Spleen (tissue), 11 donors: ENCODE data around the gene FAM136A. TPM values are rescaled to one million over a fixed set of nuclear protein-coding genes. Genes with fewer than 3 reads are reported as not detected.
A peak's percentile ranks its signal among the peaks of the same experiment; 100 is the strongest.

Experiments used
- DNase-seq: peaks from one replicate; pipeline ENCODE4 v3.0.0-alpha.2; 2020
- H3K27ac ChIP-seq, 8 donors: fragments of 200-600 bp; sonication (generic) in 7 of 8; 1 replicate in 4 of 8; 2 replicates in 4 of 8; pipeline versions ENCODE4 v1.5.0 to v1.8.0; 2016 to 2021; ENCODE audit warnings: inconsistent platforms in 4 of 8, mild to moderate bottlenecking in 4 of 8, moderate library complexity in 1 of 8
- H3K27me3 ChIP-seq, 7 donors: fragments of 200-600 bp; sonication (generic) in 6 of 7; replicated peaks in 1 of 7; 1 replicate in 4 of 7; 2 replicates in 3 of 7; pipeline versions ENCODE4 v1.5.0 to v1.8.0; 2016 to 2021; ENCODE audit warnings: inconsistent platforms in 3 of 7, mild to moderate bottlenecking in 1 of 7
- H3K36me3 ChIP-seq, 6 donors: fragments of 200-600 bp; sonication (generic) in 5 of 6; 1 replicate in 4 of 6; 2 replicates in 2 of 6; pipeline versions ENCODE4 v1.5.0 to v1.8.0; 2016 to 2021; ENCODE audit warnings: inconsistent platforms in 2 of 6
- H3K4me1 ChIP-seq, 6 donors: fragments of 200-600 bp; sonication (generic) in 5 of 6; 1 replicate in 3 of 6; 2 replicates in 3 of 6; pipeline versions ENCODE4 v1.5.0 to v1.8.0; 2016 to 2021; ENCODE audit warnings: inconsistent platforms in 3 of 6
- H3K4me3 ChIP-seq, 8 donors: fragments of 200-600 bp; sonication (generic) in 7 of 8; 1 replicate in 4 of 8; 2 replicates in 4 of 8; pipeline versions ENCODE4 v1.5.0 to v1.8.0; 2016 to 2021; ENCODE audit warnings: inconsistent platforms in 4 of 8, mild to moderate bottlenecking in 4 of 8, moderate library complexity in 2 of 8
- H3K9me3 ChIP-seq, 8 donors: fragments of 200-600 bp; sonication (generic) in 7 of 8; 1 replicate in 4 of 8; 2 replicates in 4 of 8; pipeline versions ENCODE4 v1.5.0 to v1.8.0; 2016 to 2021; ENCODE audit warnings: inconsistent platforms in 4 of 8
- POLR2A ChIP-seq, 3 donors: fragments of 450-650 bp; IDR thresholded peaks; one replicate each; pipeline ENCODE4 v1.5.1; 2017; ENCODE audit warnings: antibody characterized with exemption in 3 of 3, mild to moderate bottlenecking in 1 of 3
- POLR2AphosphoS5 ChIP-seq, 3 donors: sonication (generic); formaldehyde crosslinking; IDR thresholded peaks; one replicate each; pipeline ENCODE4 v1.5.1; 2017; ENCODE audit warnings: antibody characterized with exemption in 3 of 3
- WGBS, 5 donors: extraction: QIAGEN DNeasy Blood & Tissue Kit in 3 of 5; methylation state at CpG; one replicate each; pipeline versions ENCODE4 v1.1.5 to v1.1.7; 2013 to 2018; 5-methylcytosine and 5-hydroxymethylcytosine counted together
- intact Hi-C: fragments of 100-400 bp; cut with DNase I; formaldehyde crosslinking; loops from one replicate; pipeline ENCODE4 v1.15.0; 2023; ENCODE audit warnings: low total_unique reads
- polyA plus RNA-seq, 3 donors: library from polyadenylated mRNA; stranded (reverse); fragments of 200-250 nt; gene quantifications; one replicate each; pipeline ENCODE4 v1.2.1, GENCODE V29; 2013
- total RNA-seq, 7 donors: library from RNA; depleted of rRNA in 3 of 7; stranded (reverse); fragments of >200 nt in 3 of 7; fragmentation: NEBNext Ultra II Directional in 4 of 7; extraction: Animal tissue kit (Norgen Biotek cat#: 25700) in 4 of 7; gene quantifications; one replicate each; pipeline versions ENCODE4 v1.1.0 to v1.2.1, GENCODE V29; 2016 to 2021
- TF ChIP-seq, protein P1 (sequence below), 11 experiments: fragments of 200-600 bp in 7 of 11; fragments of 450-650 bp in 4 of 11; sonication (generic) in 4 of 11; IDR thresholded peaks in 8 of 11; conservative IDR thresholded peaks in 3 of 11; 1 replicate in 7 of 11; 2 replicates in 4 of 11; pipeline versions ENCODE4 v1.4.0 to v1.8.0; 2016 to 2021; ENCODE audit warnings: antibody characterized with exemption in 11 of 11, inconsistent platforms in 4 of 11, mild to moderate bottlenecking in 1 of 11
- donor health status: healthy with polysubstance abuse.
- donor health status: DM: no; HTN: no; CAD: no; lungs with moderate emphysema.
- donor health status: DM: no; HTN: no; CAD: no.
- donor health status: Bipolar disorder and iron deficiency.
- donor health status: healthy.
- donor health status: DM: no; HTN: no; CAD: no.
- donor health status: DM: yes; HTN: yes; CAD: no.

Gene FAM136A
- total and polyA plus RNA-seq, 10 donors: 21.0 to 39.4 (median 27.4) TPM

DNA sequence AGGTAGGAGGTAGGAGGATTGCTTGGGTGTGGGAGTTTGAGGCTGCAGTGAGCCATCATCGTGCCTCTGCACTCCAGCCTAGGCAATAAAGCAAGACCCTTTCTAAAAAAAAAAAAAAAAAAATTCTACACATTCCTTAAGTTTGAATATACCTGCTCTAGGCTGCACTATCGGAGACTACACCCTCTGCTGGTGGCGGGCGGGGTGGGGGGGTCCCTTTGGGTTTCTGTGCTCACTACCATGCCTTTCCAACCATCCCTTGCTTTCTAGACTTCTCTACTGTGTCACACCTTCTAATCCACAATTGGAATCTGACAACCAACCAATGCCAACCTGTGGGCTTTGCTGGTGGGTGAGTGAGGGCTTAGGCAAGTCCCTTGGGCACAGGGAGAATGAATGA lies 34.7 kb upstream of the FAM136A start:
- Histone ChIP-seq H3K36me3 (no peaks in the 10 kb centered on the region), H3K9me3 (no peaks in the 10 kb centered on the region), H3K4me3 (no peak overlapping the region), H3K27ac (no peak overlapping the region), H3K4me1 (peaks cover 0 to 4% (median 0%) of the 10 kb centered on the region in 6 donors), H3K27me3 (peaks cover 0 to 23% (median 2%) of the 10 kb centered on the region in 7 donors)
- intact Hi-C loops: no loop called here
- no peak for TF ChIP-seq POLR2AphosphoS5 (IDR thresholded peaks at IDR 0.05)
- no peak for TF ChIP-seq POLR2A (IDR thresholded peaks at IDR 0.05)
- TF ChIP-seq, protein P1, sequence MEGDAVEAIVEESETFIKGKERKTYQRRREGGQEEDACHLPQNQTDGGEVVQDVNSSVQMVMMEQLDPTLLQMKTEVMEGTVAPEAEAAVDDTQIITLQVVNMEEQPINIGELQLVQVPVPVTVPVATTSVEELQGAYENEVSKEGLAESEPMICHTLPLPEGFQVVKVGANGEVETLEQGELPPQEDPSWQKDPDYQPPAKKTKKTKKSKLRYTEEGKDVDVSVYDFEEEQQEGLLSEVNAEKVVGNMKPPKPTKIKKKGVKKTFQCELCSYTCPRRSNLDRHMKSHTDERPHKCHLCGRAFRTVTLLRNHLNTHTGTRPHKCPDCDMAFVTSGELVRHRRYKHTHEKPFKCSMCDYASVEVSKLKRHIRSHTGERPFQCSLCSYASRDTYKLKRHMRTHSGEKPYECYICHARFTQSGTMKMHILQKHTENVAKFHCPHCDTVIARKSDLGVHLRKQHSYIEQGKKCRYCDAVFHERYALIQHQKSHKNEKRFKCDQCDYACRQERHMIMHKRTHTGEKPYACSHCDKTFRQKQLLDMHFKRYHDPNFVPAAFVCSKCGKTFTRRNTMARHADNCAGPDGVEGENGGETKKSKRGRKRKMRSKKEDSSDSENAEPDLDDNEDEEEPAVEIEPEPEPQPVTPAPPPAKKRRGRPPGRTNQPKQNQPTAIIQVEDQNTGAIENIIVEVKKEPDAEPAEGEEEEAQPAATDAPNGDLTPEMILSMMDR (IDR thresholded peaks at IDR 0.05 in 8 of 11, conservative IDR thresholded peaks at IDR 0.05 in 3 of 11): no peak
- 77 to 91% (median 86%) methylated on average over 4 of the region's 4 CpGs for WGBS, 5 donors
- no peak for DNase-seq

DNA sequence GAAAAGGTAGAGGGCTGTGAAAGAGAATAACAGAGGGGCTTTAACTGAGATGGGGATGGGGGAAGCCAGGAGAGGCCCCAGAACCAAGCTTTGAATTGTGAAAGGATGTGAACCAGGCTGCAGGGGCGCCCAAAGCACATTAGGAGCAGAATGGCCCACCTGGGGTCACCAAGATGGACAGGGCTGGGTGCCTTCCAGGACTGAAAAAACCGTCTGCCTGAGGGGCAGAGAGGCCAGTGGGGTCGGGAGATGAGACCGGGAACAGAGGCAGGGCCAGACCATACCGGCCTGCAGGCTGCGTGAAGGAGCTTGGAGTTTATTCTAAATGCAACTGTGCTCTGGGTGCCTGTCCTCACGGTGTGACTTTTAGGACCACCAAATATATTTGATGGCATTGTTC lies 29.1 kb upstream of the FAM136A start:
- TF ChIP-seq POLR2A (IDR thresholded peaks at IDR 0.05) (no peak), POLR2AphosphoS5 (IDR thresholded peaks at IDR 0.05) (no peak)
- TF ChIP-seq, protein P1 (IDR thresholded peaks at IDR 0.05 in 8 of 11, conservative IDR thresholded peaks at IDR 0.05 in 3 of 11): no peak
- Histone ChIP-seq H3K9me3 (no peaks in the 10 kb centered on the region), H3K4me3 (no peak overlapping the region), H3K36me3 (no peaks in the 10 kb centered on the region), H3K27me3 (peaks cover 0 to 4% (median 0%) of the 10 kb centered on the region in 7 donors), H3K27ac (no peak overlapping the region), H3K4me1 (no peaks in the 10 kb centered on the region)
- WGBS, 5 donors: 74 to 89% (median 84%) methylated on average over 7 of the region's 7 CpGs
- DNase-seq: no peak
- intact Hi-C loops: no loop called here

DNA sequence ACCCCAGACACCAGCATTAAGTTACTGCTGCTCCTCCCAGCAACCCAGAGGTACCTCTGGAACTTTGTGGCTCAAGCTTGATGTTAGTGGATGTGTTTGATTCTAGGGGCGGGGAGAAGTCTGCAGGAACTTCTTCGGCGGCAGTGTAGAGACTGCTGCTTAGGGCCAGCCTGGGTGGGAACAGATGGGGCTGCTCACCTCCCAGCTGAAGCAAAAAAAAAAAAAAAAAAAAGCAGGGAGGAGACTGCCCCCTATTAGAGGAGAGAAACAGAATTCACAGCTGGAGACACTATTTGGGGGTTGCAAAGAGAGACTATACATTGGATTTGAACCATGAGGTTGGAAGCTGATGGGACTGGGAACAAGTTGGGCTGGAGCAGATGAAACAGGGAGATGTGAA lies 28.6 kb upstream of the FAM136A start:
- Histone ChIP-seq H3K27me3 (no peaks in the 10 kb centered on the region), H3K27ac (no peak overlapping the region), H3K9me3 (no peaks in the 10 kb centered on the region), H3K4me3 (no peak overlapping the region), H3K36me3 (no peaks in the 10 kb centered on the region), H3K4me1 (no peaks in the 10 kb centered on the region)
- TF ChIP-seq POLR2AphosphoS5 (IDR thresholded peaks at IDR 0.05): no peak
- TF ChIP-seq, protein P1 (IDR thresholded peaks at IDR 0.05 in 8 of 11, conservative IDR thresholded peaks at IDR 0.05 in 3 of 11): no peak
- TF ChIP-seq POLR2A (IDR thresholded peaks at IDR 0.05): no peak
- intact Hi-C loops: no loop called here
- DNase-seq: no peak
- 78 to 95% (median 90%) methylated on average over 3 of the region's 3 CpGs for WGBS, 5 donors

DNA sequence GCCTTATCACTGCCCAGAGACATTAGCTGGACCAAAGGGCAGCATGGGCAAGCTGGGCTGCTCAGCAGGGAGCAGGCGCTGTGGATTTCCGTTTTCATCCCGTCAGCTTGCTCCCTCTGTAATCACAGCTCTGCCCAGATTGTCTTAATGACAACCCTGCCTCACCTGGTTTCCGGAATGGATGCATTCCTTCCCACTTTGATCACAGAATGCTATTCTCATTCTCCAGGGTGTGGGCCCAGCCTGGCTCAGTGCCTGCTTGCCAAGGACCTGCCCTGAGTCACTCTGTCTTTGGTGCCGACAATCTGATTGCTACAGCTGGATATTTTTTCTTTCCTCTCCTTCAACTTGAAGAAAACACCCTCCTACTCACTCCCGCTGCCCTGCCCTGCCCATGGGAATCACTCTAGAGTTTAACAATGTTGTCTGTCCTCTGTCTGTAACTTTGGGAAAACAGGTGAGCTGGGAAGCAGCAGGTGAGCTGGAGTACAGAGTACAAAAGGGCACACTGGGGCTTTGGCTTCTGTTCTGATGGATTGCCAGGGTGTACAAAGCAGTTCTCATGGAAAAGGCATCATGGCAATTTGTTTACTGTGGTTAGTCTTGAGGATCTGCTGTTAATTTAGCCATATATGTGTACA lies 27.2 kb upstream of the FAM136A start:
- Histone ChIP-seq H3K4me1 (no peaks in the 10 kb centered on the region), H3K27ac (peak overlapping the region in 1 of 8 donors; percentile 21), H3K9me3 (no peaks in the 10 kb centered on the region), H3K4me3 (no peak overlapping the region), H3K27me3 (no peaks in the 10 kb centered on the region), H3K36me3 (no peaks in the 10 kb centered on the region)
- TF ChIP-seq POLR2AphosphoS5 (IDR thresholded peaks at IDR 0.05): no peak
- TF ChIP-seq, protein P1 (IDR thresholded peaks at IDR 0.05 in 8 of 11, conservative IDR thresholded peaks at IDR 0.05 in 3 of 11): no peak
- no peak for TF ChIP-seq POLR2A (IDR thresholded peaks at IDR 0.05)
- no peak for DNase-seq
- WGBS, 5 donors: 74 to 90% (median 78%) methylated on average over 6 of the region's 6 CpGs
- intact Hi-C loops: no loop called here
